ENCODE measurements around the gene THRB. TPM values are rescaled to one million over a fixed set of nuclear protein-coding genes. Genes with fewer than 3 reads are reported as not detected.

THRB gene
- polyA plus RNA-seq, 1 experiment = 0.83 TPM

DNA sequence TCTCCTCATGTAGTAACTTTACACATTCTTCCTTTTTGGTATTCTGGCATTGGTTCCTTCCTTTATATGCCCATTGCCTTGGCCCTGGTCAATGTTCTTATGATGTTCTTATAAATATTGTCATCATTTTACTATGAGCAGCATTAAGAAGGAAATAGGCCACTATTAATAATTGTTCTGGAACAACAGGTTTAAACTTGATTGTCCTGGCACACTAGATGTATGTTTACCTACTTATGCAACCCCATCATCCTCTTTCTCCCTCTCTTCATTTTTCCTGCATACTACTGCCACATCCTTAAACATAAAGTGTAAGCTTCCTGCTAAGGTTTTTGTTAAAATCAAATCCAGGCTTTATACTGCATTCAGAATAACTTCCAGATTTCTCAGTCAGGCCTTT lies 114.7 kb downstream of the THRB start:
- no peak for DNase-seq (ENCODE audit: low read depth)
- Histone ChIP-seq H3K4me3 (ENCODE audit: low read depth, low read length) (no peak overlapping the region), H3K36me3 (ENCODE audit: control insufficient read depth, insufficient read depth, low read length) (no peaks in the 10 kb centered on the region), H3K27me3 (ENCODE audit: control insufficient read depth, insufficient read depth, low read length) (no peaks in the 10 kb centered on the region)
- ChIA-PET POLR2A (no interaction called here), CTCF (no interaction called here)
- TF ChIP-seq, protein P1, sequence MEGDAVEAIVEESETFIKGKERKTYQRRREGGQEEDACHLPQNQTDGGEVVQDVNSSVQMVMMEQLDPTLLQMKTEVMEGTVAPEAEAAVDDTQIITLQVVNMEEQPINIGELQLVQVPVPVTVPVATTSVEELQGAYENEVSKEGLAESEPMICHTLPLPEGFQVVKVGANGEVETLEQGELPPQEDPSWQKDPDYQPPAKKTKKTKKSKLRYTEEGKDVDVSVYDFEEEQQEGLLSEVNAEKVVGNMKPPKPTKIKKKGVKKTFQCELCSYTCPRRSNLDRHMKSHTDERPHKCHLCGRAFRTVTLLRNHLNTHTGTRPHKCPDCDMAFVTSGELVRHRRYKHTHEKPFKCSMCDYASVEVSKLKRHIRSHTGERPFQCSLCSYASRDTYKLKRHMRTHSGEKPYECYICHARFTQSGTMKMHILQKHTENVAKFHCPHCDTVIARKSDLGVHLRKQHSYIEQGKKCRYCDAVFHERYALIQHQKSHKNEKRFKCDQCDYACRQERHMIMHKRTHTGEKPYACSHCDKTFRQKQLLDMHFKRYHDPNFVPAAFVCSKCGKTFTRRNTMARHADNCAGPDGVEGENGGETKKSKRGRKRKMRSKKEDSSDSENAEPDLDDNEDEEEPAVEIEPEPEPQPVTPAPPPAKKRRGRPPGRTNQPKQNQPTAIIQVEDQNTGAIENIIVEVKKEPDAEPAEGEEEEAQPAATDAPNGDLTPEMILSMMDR (IDR thresholded peaks at IDR 0.05; ENCODE audit: insufficient read depth, low read depth, low read length) = no peak

- ChIA-PET CTCF (no interaction called here), POLR2A (no interaction called here)
- no peak for DNase-seq (ENCODE audit: low read depth)
- Histone ChIP-seq H3K4me3 (ENCODE audit: low read depth, low read length) (no peak overlapping the region), H3K36me3 (ENCODE audit: control insufficient read depth, insufficient read depth, low read length) (no peaks in the 10 kb centered on the region), H3K27me3 (ENCODE audit: control insufficient read depth, insufficient read depth, low read length) (no peaks in the 10 kb centered on the region)
- TF ChIP-seq, protein P1 (IDR thresholded peaks at IDR 0.05; ENCODE audit: insufficient read depth, low read depth, low read length) = no peak
Observed at GRCh38 chr3:24378313-24378712, 116.3 kb downstream of the THRB start.

DNA sequence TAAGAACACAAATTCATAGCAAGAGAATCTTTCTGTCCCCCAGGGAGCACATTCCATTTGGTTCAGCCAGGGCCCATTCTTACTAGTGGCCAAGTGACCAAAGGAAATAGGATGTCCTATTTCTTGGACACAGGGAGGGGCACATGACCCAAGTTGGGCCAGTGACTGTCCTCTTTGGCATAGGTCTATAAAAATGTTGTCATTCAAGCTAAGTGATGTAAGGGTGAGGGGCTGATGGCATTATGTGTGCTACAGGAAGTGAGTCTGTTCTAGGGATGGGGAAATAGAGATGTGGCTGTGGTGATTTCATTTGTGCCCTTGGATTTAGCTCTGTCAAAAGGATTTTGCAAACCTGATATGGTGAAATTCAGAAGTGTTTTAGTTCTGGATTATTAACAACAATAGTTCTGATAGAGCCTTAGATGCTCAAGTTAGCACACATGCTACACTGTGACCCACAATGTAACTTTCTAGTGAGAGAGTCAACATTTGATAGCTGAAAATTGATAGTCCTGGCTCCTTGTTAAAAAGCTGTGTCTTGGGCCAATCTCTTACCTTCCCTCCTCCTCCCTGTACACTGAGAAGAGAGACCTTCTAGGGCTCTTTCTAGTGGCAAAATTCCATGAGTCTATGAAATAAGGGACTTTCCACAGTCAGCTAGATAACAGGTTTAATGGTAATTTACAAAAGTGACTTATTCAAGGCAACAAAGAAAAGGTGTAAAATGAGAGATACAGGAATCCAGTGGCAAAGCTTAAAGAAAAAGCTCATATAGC lies 117.2 kb downstream of the THRB start:
- DNase-seq (ENCODE audit: low read depth) = no peak

DNA sequence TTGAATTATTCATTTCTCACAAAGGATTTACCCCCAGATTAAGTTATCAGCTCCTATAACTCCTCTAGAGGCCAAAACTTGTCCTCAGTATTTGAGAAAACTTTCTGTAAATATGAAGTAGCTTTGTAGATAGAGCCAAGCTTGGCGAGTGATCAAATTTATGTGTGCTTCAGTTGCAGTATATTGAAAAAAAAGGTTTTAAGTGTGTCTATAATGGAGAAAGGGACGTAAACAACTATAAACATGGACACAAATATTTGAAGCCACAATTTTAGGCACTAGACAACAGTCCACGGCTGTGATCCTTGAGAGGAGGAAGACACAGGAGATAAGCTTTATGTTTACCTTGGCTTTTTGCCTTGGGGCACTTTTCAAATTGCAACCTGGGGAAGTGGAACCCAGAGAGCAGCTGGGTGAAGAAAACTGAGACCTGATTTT lies 118.7 kb downstream of the THRB start:
- TF ChIP-seq, protein P1 (IDR thresholded peaks at IDR 0.05; ENCODE audit: insufficient read depth, low read depth, low read length) = no peak
- no peak for DNase-seq (ENCODE audit: low read depth)
- CTCF ChIA-PET = no interaction called here
- H3K36me3 ChIP-seq (ENCODE audit: control insufficient read depth, insufficient read depth, low read length) = no peaks in the 10 kb centered on the region
- H3K27me3 ChIP-seq (ENCODE audit: control insufficient read depth, insufficient read depth, low read length) = no peaks in the 10 kb centered on the region
- H3K4me3 ChIP-seq (ENCODE audit: low read depth, low read length) = no peak overlapping the region
- POLR2A ChIA-PET = no interaction called here

More for the DNA sequence above, 117.2 kb downstream of the THRB start:
- Histone ChIP-seq H3K27me3 (ENCODE audit: control insufficient read depth, insufficient read depth, low read length) (no peaks in the 10 kb centered on the region), H3K4me3 (ENCODE audit: low read depth, low read length) (no peak overlapping the region), H3K36me3 (ENCODE audit: control insufficient read depth, insufficient read depth, low read length) (no peaks in the 10 kb centered on the region)
- TF ChIP-seq, protein P1 (IDR thresholded peaks at IDR 0.05; ENCODE audit: insufficient read depth, low read depth, low read length) = no peak
- POLR2A ChIA-PET = no interaction called here
- CTCF ChIA-PET = interaction anchor here (0.7 kb wide), 1 partner anchor 13 kb away, joined by 3 read pairs; no protein-coding TSS in a partner anchor

DNA sequence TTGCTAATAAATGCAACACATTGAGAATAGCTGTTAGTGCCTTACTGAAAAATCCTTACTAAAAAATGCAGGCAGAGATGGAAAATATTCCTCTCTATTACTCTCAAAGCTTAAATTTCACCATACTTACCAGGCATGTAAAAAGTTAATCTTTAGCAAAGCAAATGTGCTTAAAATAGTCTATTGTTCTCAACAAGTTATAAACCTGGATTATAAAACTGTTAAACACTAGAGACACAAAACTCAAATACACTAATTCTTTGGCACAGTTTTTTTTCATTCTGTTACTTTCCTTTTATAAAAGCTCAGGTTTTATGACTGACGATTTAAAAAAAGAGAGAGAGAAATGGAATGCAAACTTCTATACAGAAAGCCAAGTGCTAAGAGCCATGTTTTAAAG lies 119.8 kb downstream of the THRB start:
- DNase-seq (ENCODE audit: low read depth) = no peak
- Histone ChIP-seq H3K36me3 (ENCODE audit: control insufficient read depth, insufficient read depth, low read length) (no peaks in the 10 kb centered on the region), H3K4me3 (ENCODE audit: low read depth, low read length) (no peak overlapping the region), H3K27me3 (ENCODE audit: control insufficient read depth, insufficient read depth, low read length) (no peaks in the 10 kb centered on the region)
- ChIA-PET CTCF (no interaction called here), POLR2A (no interaction called here)
- TF ChIP-seq, protein P1 (IDR thresholded peaks at IDR 0.05; ENCODE audit: insufficient read depth, low read depth, low read length) = no peak
